Measurements from ENCODE around the gene CDK16. TPM values are rescaled to one million over a fixed set of nuclear protein-coding genes. Genes with fewer than 3 reads are reported as not detected.

The CDK16 gene
- total and polyA plus RNA-seq, 2 donors (not counting 3 experiments of a cell fraction or from before 2014, with no cell fraction given): 99.9 to 149 TPM

GRCh38 chrX:47194194-47194787 is 24.2 kb upstream of the CDK16 start:
- peaks cover 8 to 11% of the 10 kb centered on the region in 2 experiments for H3K36me3 ChIP-seq (ENCODE audit: control insufficient read depth in 2 of 2, extremely low read depth in 1 of 2, insufficient read depth in 2 of 2, low read length in 2 of 2)
- H3K79me2 ChIP-seq (ENCODE audit: control insufficient read depth, insufficient read depth, low read length): peaks cover 64% of the 10 kb centered on the region
- H3K9ac ChIP-seq (replicated peaks; ENCODE audit: extremely low read depth, insufficient read depth, low read length): peak overlapping the region; percentile 93
- H2AFZ ChIP-seq (ENCODE audit: low read depth, low read length): no peak overlapping the region
- FAIRE-seq: peak; percentile 76
- H3K4me3 ChIP-seq (replicated peaks in 1 of 3; ENCODE audit: insufficient read depth in 1 of 3, low read depth in 1 of 3, low read length in 3 of 3): peak overlapping the region; percentile 77 to 88 (median 88)
- no peaks in the 10 kb centered on the region for H4K20me1 ChIP-seq (replicated peaks; ENCODE audit: control insufficient read depth, extremely low read depth, insufficient read depth, low read length)
- TF ChIP-seq POLR2AphosphoS5 (IDR thresholded peaks at IDR 0.05; ENCODE audit: insufficient read depth, low read depth, low read length): peak; percentile 6
- TF ChIP-seq MYC (IDR thresholded peaks at IDR 0.05; ENCODE audit: low read depth, low read length): no peak
- TF ChIP-seq, protein P1, sequence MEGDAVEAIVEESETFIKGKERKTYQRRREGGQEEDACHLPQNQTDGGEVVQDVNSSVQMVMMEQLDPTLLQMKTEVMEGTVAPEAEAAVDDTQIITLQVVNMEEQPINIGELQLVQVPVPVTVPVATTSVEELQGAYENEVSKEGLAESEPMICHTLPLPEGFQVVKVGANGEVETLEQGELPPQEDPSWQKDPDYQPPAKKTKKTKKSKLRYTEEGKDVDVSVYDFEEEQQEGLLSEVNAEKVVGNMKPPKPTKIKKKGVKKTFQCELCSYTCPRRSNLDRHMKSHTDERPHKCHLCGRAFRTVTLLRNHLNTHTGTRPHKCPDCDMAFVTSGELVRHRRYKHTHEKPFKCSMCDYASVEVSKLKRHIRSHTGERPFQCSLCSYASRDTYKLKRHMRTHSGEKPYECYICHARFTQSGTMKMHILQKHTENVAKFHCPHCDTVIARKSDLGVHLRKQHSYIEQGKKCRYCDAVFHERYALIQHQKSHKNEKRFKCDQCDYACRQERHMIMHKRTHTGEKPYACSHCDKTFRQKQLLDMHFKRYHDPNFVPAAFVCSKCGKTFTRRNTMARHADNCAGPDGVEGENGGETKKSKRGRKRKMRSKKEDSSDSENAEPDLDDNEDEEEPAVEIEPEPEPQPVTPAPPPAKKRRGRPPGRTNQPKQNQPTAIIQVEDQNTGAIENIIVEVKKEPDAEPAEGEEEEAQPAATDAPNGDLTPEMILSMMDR (IDR thresholded peaks at IDR 0.05; ENCODE audit: extremely low read depth in 1 of 2, insufficient read depth in 1 of 2, low read depth in 1 of 2, low read length in 2 of 2): no peak
- H3K9me1 ChIP-seq (replicated peaks; ENCODE audit: control insufficient read depth, extremely low read depth, insufficient read depth, low read length): no peaks in the 10 kb centered on the region
- no peaks in the 10 kb centered on the region for H3K9me3 ChIP-seq (replicated peaks; ENCODE audit: control insufficient read depth, insufficient read depth, low read length)
- ChIA-PET CTCF (interaction anchor here (1.0 to 1.9 kb wide), 4 partner anchors 29 to 329 kb away, joined by 3 to 12 read pairs (median 6); no protein-coding TSS in a partner anchor), POLR2A (no interaction called here)
- intact Hi-C loops (cut with micrococcal nuclease): loop anchor here (5.0 kb wide), 1 partner anchor 443 kb away; no protein-coding TSS in a partner anchor
- H3K4me2 ChIP-seq (ENCODE audit: insufficient read depth, low read length): peak overlapping the region; percentile 79
- dilution Hi-C loops (cut with MboI; ENCODE audit: extremely low pct_ligation_motif_present, low sequenced_read_pairs): no loop called here
- peak overlapping the region; percentile 76 for H3K27ac ChIP-seq (ENCODE audit: insufficient read depth, low read depth, low read length)
- peaks cover 39% of the 10 kb centered on the region for H3K4me1 ChIP-seq (ENCODE audit: control insufficient read depth, extremely low read depth, insufficient read depth, low read length)
- H3K27me3 ChIP-seq (ENCODE audit: control insufficient read depth in 2 of 2, insufficient read depth in 2 of 2, low read length in 2 of 2): no peaks in the 10 kb centered on the region
- DNase-seq (ENCODE audit: low read depth, low spot score): no peak
- no TSS peak for BruUV-seq (replicated peaks)

DNA sequence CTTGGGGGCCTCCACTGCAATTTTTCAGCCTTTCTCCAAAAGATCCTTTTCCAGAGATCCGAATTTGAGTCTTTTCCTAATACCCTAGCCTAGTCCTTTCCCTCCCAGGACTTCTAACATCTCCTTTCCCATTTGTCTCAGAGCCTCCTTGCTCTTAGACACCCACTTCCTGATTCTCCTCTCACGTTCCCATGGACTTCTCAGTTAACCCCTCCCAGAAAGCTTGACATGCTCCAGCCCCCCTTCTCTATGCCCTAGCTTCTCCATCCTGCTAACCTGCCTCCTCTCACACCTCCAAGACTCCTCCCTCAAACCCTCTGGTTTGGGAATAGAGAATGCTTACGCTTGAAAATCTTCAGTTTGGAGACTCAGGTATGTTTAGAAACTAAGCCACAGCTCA is 22.4 kb upstream of the CDK16 start:
- Histone ChIP-seq H3K4me1 (ENCODE audit: control insufficient read depth, extremely low read depth, insufficient read depth, low read length) (peaks cover 37% of the 10 kb centered on the region), H3K9ac (replicated peaks; ENCODE audit: extremely low read depth, insufficient read depth, low read length) (no peak overlapping the region), H4K20me1 (replicated peaks; ENCODE audit: control insufficient read depth, extremely low read depth, insufficient read depth, low read length) (no peaks in the 10 kb centered on the region), H3K9me1 (replicated peaks; ENCODE audit: control insufficient read depth, extremely low read depth, insufficient read depth, low read length) (no peaks in the 10 kb centered on the region), H3K4me2 (ENCODE audit: insufficient read depth, low read length) (peak overlapping the region; percentile 8), H3K27me3 (ENCODE audit: control insufficient read depth in 2 of 2, insufficient read depth in 2 of 2, low read length in 2 of 2) (no peaks in the 10 kb centered on the region), H3K4me3 (replicated peaks in 1 of 3; ENCODE audit: insufficient read depth in 1 of 3, low read depth in 1 of 3, low read length in 3 of 3) (no peak overlapping the region), H3K36me3 (ENCODE audit: control insufficient read depth in 2 of 2, extremely low read depth in 1 of 2, insufficient read depth in 2 of 2, low read length in 2 of 2) (peaks cover 12 to 24% of the 10 kb centered on the region in 2 experiments), H2AFZ (ENCODE audit: low read depth, low read length) (no peak overlapping the region), H3K9me3 (replicated peaks; ENCODE audit: control insufficient read depth, insufficient read depth, low read length) (no peaks in the 10 kb centered on the region), H3K27ac (ENCODE audit: insufficient read depth, low read depth, low read length) (no peak overlapping the region), H3K79me2 (ENCODE audit: control insufficient read depth, insufficient read depth, low read length) (peaks cover 67% of the 10 kb centered on the region)
- FAIRE-seq: no peak
- CTCF ChIA-PET: no interaction called here
- intact Hi-C loops (cut with micrococcal nuclease) (no loop called here), dilution Hi-C loops (cut with MboI; ENCODE audit: extremely low pct_ligation_motif_present, low sequenced_read_pairs) (no loop called here)
- no TSS peak for BruUV-seq (replicated peaks)
- no peak for DNase-seq (ENCODE audit: low read depth, low spot score)
- POLR2A ChIA-PET: no interaction called here
- TF ChIP-seq FOS (IDR thresholded peaks at IDR 0.05; ENCODE audit: borderline replicate concordance, insufficient read depth, low read length) (no peak), EZH2 (IDR thresholded peaks at IDR 0.05; ENCODE audit: borderline replicate concordance, low read depth, low read length, severe bottlenecking) (no peak), POLR2A (IDR thresholded peaks at IDR 0.05; ENCODE audit: low read depth, low read length) (no peak), POLR2AphosphoS5 (IDR thresholded peaks at IDR 0.05; ENCODE audit: insufficient read depth, low read depth, low read length) (no peak), GATA2 (IDR thresholded peaks at IDR 0.05; ENCODE audit: insufficient read depth, insufficient read length, low read depth, low read length) (no peak), JUN (IDR thresholded peaks at IDR 0.05; ENCODE audit: borderline replicate concordance, insufficient read depth, insufficient read length, low read depth) (no peak), MAX (IDR thresholded peaks at IDR 0.05; ENCODE audit: insufficient read depth, insufficient read length) (no peak), MYC (IDR thresholded peaks at IDR 0.05; ENCODE audit: low read depth, low read length) (no peak)
- TF ChIP-seq, protein P1 (IDR thresholded peaks at IDR 0.05; ENCODE audit: extremely low read depth in 1 of 2, insufficient read depth in 1 of 2, low read depth in 1 of 2, low read length in 2 of 2): no peak

Measured in endothelial cell of umbilical vein (primary cell).